Measurements from ENCODE around the gene FMNL3. TPM values are rescaled to one million over a fixed set of nuclear protein-coding genes. Genes with fewer than 3 reads are reported as not detected.

FMNL3 gene
- total and polyA plus RNA-seq, 2 of the 13 experiments (the other 11 are each of a cell fraction or from before 2014, with no cell fraction given): 0.44 to 1.1 TPM

DNA sequence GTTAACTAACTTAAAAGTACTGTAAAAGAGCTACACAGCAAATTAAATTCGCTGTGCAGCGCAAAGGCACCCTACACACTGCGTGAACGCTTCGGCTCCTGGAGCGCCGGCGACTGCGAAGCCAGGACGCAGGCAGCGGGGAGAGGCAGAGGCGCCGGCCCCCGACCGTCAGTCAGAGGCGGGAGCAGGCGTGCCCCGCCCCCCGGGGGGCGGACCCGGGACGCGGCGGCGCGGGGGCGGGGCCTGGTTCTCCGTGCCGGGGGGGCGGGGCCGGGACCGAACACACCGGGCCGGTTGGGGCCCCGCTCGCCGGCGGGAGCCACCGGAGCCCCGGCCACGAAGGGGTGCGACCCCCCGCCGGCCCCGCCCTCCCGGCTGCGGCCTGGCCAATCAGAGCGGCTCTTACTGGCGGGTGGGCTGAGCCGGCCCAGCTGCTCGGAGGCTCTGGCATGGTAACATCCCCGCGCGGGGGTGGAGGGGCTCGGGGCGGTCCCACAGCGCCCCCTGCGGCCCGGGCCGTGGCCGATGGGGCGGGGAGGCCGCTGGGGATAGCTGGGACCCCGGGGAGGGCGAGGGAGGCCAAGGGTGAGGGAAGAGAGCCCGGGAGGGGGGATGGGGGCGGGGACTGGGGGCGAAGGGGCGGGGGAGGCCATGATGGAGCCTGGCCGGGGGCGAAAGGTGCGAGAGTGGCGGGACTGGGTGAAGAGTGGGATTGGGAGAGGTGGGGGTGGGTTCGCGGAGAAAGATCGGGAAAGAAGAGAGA, 83.9 kb downstream of the FMNL3 start, which contains the start of gene PRPF40B (continued):
- no peak for TF ChIP-seq ZNF879 (CRISPR knock-in tag; IDR thresholded peaks at IDR 0.05)
- TF ChIP-seq KDM5A (IDR thresholded peaks at IDR 0.05; ENCODE audit: borderline replicate concordance, low read length): peak; percentile 33; the same call in 1 of the 2 replicates
- TF ChIP-seq ZNF703 (CRISPR knock-in tag; IDR thresholded peaks at IDR 0.05; ENCODE audit: borderline replicate concordance): no peak
- TF ChIP-seq ZNF317 (CRISPR knock-in tag; IDR thresholded peaks at IDR 0.05): no peak
- no peak for TF ChIP-seq KLF11 (CRISPR knock-in tag; IDR thresholded peaks at IDR 0.05)
- no peak for TF ChIP-seq ZSCAN12 (CRISPR knock-in tag; IDR thresholded peaks at IDR 0.05)
- TF ChIP-seq, protein P1, sequence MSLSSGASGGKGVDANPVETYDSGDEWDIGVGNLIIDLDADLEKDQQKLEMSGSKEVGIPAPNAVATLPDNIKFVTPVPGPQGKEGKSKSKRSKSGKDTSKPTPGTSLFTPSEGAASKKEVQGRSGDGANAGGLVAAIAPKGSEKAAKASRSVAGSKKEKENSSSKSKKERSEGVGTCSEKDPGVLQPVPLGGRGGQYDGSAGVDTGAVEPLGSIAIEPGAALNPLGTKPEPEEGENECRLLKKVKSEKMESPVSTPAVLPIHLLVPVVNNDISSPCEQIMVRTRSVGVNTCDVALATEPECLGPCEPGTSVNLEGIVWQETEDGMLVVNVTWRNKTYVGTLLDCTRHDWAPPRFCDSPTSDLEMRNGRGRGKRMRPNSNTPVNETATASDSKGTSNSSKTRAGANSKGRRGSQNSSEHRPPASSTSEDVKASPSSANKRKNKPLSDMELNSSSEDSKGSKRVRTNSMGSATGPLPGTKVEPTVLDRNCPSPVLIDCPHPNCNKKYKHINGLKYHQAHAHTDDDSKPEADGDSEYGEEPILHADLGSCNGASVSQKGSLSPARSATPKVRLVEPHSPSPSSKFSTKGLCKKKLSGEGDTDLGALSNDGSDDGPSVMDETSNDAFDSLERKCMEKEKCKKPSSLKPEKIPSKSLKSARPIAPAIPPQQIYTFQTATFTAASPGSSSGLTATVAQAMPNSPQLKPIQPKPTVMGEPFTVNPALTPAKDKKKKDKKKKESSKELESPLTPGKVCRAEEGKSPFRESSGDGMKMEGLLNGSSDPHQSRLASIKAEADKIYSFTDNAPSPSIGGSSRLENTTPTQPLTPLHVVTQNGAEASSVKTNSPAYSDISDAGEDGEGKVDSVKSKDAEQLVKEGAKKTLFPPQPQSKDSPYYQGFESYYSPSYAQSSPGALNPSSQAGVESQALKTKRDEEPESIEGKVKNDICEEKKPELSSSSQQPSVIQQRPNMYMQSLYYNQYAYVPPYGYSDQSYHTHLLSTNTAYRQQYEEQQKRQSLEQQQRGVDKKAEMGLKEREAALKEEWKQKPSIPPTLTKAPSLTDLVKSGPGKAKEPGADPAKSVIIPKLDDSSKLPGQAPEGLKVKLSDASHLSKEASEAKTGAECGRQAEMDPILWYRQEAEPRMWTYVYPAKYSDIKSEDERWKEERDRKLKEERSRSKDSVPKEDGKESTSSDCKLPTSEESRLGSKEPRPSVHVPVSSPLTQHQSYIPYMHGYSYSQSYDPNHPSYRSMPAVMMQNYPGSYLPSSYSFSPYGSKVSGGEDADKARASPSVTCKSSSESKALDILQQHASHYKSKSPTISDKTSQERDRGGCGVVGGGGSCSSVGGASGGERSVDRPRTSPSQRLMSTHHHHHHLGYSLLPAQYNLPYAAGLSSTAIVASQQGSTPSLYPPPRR (CRISPR knock-in tag; IDR thresholded peaks at IDR 0.05; ENCODE audit: borderline replicate concordance): no peak
- no peak for TF ChIP-seq ZNF713 (CRISPR knock-in tag; IDR thresholded peaks at IDR 0.05)
- TF ChIP-seq, protein P2, sequence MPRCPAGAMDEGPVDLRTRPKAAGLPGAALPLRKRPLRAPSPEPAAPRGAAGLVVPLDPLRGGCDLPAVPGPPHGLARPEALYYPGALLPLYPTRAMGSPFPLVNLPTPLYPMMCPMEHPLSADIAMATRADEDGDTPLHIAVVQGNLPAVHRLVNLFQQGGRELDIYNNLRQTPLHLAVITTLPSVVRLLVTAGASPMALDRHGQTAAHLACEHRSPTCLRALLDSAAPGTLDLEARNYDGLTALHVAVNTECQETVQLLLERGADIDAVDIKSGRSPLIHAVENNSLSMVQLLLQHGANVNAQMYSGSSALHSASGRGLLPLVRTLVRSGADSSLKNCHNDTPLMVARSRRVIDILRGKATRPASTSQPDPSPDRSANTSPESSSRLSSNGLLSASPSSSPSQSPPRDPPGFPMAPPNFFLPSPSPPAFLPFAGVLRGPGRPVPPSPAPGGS (CRISPR knock-in tag; IDR thresholded peaks at IDR 0.05): peak; percentile 39; the same call in 1 of the 2 replicates
- no peak for TF ChIP-seq ZNF678 (CRISPR knock-in tag; IDR thresholded peaks at IDR 0.05)
- TF ChIP-seq, protein P3, sequence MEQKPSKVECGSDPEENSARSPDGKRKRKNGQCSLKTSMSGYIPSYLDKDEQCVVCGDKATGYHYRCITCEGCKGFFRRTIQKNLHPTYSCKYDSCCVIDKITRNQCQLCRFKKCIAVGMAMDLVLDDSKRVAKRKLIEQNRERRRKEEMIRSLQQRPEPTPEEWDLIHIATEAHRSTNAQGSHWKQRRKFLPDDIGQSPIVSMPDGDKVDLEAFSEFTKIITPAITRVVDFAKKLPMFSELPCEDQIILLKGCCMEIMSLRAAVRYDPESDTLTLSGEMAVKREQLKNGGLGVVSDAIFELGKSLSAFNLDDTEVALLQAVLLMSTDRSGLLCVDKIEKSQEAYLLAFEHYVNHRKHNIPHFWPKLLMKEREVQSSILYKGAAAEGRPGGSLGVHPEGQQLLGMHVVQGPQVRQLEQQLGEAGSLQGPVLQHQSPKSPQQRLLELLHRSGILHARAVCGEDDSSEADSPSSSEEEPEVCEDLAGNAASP (CRISPR knock-in tag; IDR thresholded peaks at IDR 0.05; ENCODE audit: borderline replicate concordance): no peak
- no peak for TF ChIP-seq ZNF354B (CRISPR knock-in tag; IDR thresholded peaks at IDR 0.05)
- TF ChIP-seq, protein P4, sequence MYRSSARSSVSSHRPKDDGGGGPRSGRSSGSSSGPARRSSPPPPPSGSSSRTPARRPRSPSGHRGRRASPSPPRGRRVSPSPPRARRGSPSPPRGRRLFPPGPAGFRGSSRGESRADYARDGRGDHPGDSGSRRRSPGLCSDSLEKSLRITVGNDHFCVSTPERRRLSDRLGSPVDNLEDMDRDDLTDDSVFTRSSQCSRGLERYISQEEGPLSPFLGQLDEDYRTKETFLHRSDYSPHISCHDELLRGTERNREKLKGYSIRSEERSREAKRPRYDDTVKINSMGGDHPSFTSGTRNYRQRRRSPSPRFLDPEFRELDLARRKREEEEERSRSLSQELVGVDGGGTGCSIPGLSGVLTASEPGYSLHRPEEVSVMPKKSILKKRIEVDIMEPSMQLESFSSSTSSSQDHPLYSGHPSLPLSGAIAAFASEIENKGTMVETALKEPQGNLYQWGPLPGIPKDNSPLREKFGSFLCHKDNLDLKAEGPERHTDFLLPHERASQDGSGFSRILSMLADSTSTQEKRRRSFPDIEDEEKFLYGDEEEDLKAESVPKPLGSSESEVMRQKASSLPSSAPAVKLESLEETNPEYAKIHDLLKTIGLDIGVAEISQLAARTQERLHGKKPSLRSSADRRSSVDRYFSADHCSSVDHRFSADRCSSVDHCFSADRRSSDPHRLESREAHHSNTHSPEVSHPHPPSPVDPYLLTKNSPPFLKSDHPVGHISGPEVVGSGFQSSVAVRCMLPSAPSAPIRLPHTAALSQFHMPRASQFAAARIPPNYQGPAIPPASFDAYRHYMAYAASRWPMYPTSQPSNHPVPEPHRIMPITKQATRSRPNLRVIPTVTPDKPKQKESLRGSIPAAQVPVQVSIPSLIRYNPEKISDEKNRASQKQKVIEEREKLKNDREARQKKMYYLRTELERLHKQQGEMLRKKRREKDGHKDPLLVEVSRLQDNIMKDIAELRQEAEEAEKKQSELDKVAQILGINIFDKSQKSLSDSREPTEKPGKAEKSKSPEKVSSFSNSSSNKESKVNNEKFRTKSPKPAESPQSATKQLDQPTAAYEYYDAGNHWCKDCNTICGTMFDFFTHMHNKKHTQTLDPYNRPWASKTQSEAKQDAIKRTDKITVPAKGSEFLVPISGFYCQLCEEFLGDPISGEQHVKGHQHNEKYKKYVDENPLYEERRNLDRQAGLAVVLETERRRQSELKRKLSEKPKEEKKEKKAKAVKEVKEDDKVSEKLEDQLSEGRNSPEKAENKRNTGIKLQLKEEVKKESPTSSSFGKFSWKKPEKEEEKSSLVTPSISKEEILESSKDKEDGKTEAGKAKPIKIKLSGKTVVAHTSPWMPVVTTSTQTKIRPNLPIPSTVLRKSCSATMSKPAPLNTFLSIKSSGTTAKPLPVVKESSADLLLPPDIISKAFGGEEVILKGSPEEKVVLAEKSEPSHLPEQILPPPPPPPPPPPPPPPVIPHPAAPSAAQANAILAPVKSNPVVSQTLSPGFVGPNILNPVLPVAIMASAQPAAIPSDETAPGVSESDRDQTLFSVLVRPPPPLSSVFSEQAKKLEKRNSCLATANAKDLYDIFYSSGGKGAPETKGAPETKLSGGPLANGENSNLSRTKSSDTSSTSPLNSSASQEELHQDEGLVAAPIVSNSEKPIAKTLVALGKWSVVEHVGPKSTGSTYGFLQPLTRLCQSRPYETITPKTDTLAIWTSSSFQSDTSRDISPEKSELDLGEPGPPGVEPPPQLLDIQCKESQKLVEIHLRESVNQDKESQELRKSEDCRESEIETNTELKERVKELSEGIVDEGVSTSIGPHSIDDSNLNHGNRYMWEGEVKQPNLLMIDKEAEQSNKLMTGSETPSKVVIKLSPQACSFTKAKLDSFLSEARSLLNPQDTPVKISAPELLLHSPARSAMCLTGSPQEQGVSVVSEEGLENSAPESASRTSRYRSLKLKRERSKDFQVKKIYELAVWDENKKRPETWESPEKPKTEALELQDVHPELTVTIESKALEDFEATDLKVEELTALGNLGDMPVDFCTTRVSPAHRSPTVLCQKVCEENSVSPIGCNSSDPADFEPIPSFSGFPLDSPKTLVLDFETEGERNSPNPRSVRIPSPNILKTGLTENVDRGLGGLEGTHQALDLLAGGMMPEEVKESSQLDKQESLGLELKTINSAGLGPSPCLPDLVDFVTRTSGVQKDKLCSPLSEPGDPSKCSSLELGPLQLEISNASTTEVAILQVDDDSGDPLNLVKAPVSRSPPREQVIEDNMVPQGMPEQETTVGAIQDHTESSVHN (CRISPR knock-in tag; IDR thresholded peaks at IDR 0.05): no peak
